HG03442 (cell line): ENCODE measurements around the gene HS6ST1.

ENCODE experiments used
- ATAC-seq: cut with Tn5 transposase; IDR thresholded peaks from one replicate; pipeline ENCODE4 v1.9.1; 2021; ENCODE audit warnings: mild to moderate bottlenecking, moderate library complexity; ENCODE audit not compliant: unreplicated experiment

Gene HS6ST1

GRCh38 chr2:128311216-128311754 is 7.4 kb downstream of the HS6ST1 start:
- no peak for ATAC-seq

GRCh38 chr2:128310761-128311160 is 7.9 kb downstream of the HS6ST1 start:
- no peak for ATAC-seq

- ATAC-seq, result no peak
Observed at GRCh38 chr2:128310094-128310716, 8.5 kb downstream of the HS6ST1 start.

- ATAC-seq, result no peak
Observed at GRCh38 chr2:128309280-128310093, 9.2 kb downstream of the HS6ST1 start.

GRCh38 chr2:128308889-128309279 is 9.8 kb downstream of the HS6ST1 start:
- ATAC-seq, result no peak

- no peak for ATAC-seq
Observed at GRCh38 chr2:128308284-128308731, 10.4 kb downstream of the HS6ST1 start.

- no peak for ATAC-seq
Observed at GRCh38 chr2:128307595-128307994, 11.1 kb downstream of the HS6ST1 start.

- no peak for ATAC-seq
Observed at GRCh38 chr2:128306931-128307460, 11.7 kb downstream of the HS6ST1 start.

- ATAC-seq, result no peak
Observed at GRCh38 chr2:128306081-128306930, 12.4 kb downstream of the HS6ST1 start.

- peak; percentile 72 for ATAC-seq
Observed at GRCh38 chr2:128305555-128306080, 13.1 kb downstream of the HS6ST1 start.

- no peak for ATAC-seq
Observed at GRCh38 chr2:128304715-128305554, 13.7 kb downstream of the HS6ST1 start.

- no peak for ATAC-seq
Observed at GRCh38 chr2:128304330-128304714, 14.3 kb downstream of the HS6ST1 start.

GRCh38 chr2:128303911-128304310 is 14.8 kb downstream of the HS6ST1 start:
- no peak for ATAC-seq

- ATAC-seq, result no peak
Observed at GRCh38 chr2:128303095-128303791, 15.4 kb downstream of the HS6ST1 start.

GRCh38 chr2:128302744-128303067 is 16.0 kb downstream of the HS6ST1 start:
- ATAC-seq, result no peak

- ATAC-seq, result no peak
Observed at GRCh38 chr2:128302011-128302743, 16.5 kb downstream of the HS6ST1 start.

GRCh38 chr2:128301501-128301966 is 17.1 kb downstream of the HS6ST1 start:
- no peak for ATAC-seq

- no peak for ATAC-seq
Observed at GRCh38 chr2:128301021-128301420, 17.6 kb downstream of the HS6ST1 start.
